H9 (cell line): ENCODE data around the gene ASH1L. TPM values are rescaled to one million over a fixed set of nuclear protein-coding genes. Genes with fewer than 3 reads are reported as not detected.

Experiments
- DNase-seq: peaks from one replicate; pipeline ENCODE4 v3.0.0-alpha.2; 2017
- H2AFZ ChIP-seq: one replicate; pipeline ENCODE4 v1.6.1; 2013; ENCODE audit warnings: mild to moderate bottlenecking, low read length, control low read depth, moderate library complexity
- H2AK5ac ChIP-seq: 2 replicates; pipeline ENCODE4 v1.6.1; 2013; ENCODE audit warnings: low read length, control low read depth, mixed read lengths; ENCODE audit not compliant: insufficient read length
- H2BK120ac ChIP-seq: one replicate; pipeline ENCODE4 v1.6.1; 2013; ENCODE audit warnings: low read depth, mild to moderate bottlenecking, low read length, control low read depth, inconsistent platforms; ENCODE audit not compliant: poor library complexity, severe bottlenecking
- H2BK12ac ChIP-seq: 2 replicates; pipeline ENCODE4 v1.6.1; 2013; ENCODE audit warnings: low read length, control low read depth, mixed read lengths, low read depth; ENCODE audit not compliant: insufficient read length
- H2BK15ac ChIP-seq: 2 replicates; pipeline ENCODE4 v1.6.1; 2013; ENCODE audit warnings: low read depth, low read length, control low read depth
- H2BK20ac ChIP-seq: one replicate; pipeline ENCODE4 v1.6.1; 2013; ENCODE audit warnings: low read depth, mild to moderate bottlenecking, low read length, control low read depth, inconsistent platforms; ENCODE audit not compliant: poor library complexity, severe bottlenecking
- H2BK5ac ChIP-seq: 2 replicates; pipeline ENCODE4 v1.6.1; 2013; ENCODE audit warnings: low read length, control low read depth, mixed read lengths; ENCODE audit not compliant: insufficient read length
- H3K14ac ChIP-seq: 2 replicates; pipeline ENCODE4 v1.6.1; 2013; ENCODE audit warnings: low read length, control low read depth; ENCODE audit not compliant: insufficient read depth
- H3K18ac ChIP-seq: 2 replicates; pipeline ENCODE4 v1.6.1; 2013; ENCODE audit warnings: low read depth, mild to moderate bottlenecking, mixed read lengths, low read length, control low read depth; ENCODE audit not compliant: insufficient read length
- H3K23ac ChIP-seq: 2 replicates; pipeline ENCODE4 v1.6.1; 2013; ENCODE audit warnings: low read length, control low read depth, mixed read lengths, low read depth; ENCODE audit not compliant: insufficient read length
- H3K23me2 ChIP-seq: 2 replicates; pipeline ENCODE4 v1.6.1; 2013; ENCODE audit warnings: low read depth, mild to moderate bottlenecking, mixed read lengths, low read length, control low read depth; ENCODE audit not compliant: insufficient read length, poor library complexity, severe bottlenecking
- H3K27ac ChIP-seq: 2 replicates; pipeline ENCODE4 v1.5.1; 2013; ENCODE audit warnings: low read length, control low read depth, mixed read lengths, low read depth; ENCODE audit not compliant: insufficient read length
- H3K27me3 ChIP-seq: 2 replicates; pipeline ENCODE4 v1.6.1; 2013; ENCODE audit warnings: low read length, control low read depth, inconsistent platforms; ENCODE audit not compliant: insufficient read depth
- H3K4ac ChIP-seq: 2 replicates; pipeline ENCODE4 v1.6.1; 2013; ENCODE audit warnings: low read depth, mild to moderate bottlenecking, control low read depth, inconsistent platforms, low read length, moderate library complexity
- H3K4me1 ChIP-seq: 2 replicates; pipeline ENCODE4 v1.6.1; 2013; ENCODE audit warnings: low read length, control low read depth, inconsistent platforms; ENCODE audit not compliant: insufficient read depth
- H3K4me2 ChIP-seq: 2 replicates; pipeline ENCODE4 v1.6.1; 2013; ENCODE audit warnings: low read length, control low read depth, mixed read lengths; ENCODE audit not compliant: insufficient read length, insufficient read depth
- H3K56ac ChIP-seq: 2 replicates; pipeline ENCODE4 v1.6.1; 2013; ENCODE audit warnings: low read depth, mild to moderate bottlenecking, mixed read lengths, low read length, control low read depth; ENCODE audit not compliant: insufficient read length
- H3K79me1 ChIP-seq: 2 replicates; pipeline ENCODE4 v1.6.1; 2013; ENCODE audit warnings: low read depth, mild to moderate bottlenecking, moderate library complexity, low read length, control low read depth, inconsistent platforms; ENCODE audit not compliant: insufficient read depth, poor library complexity, severe bottlenecking
- H3K79me2 ChIP-seq: 2 replicates; pipeline ENCODE4 v1.6.1; 2013; ENCODE audit warnings: low read length, control low read depth, inconsistent platforms; ENCODE audit not compliant: insufficient read depth
- H3K9ac ChIP-seq: 2 replicates; pipeline ENCODE4 v1.6.1; 2013; ENCODE audit warnings: low read length, control low read depth, mixed read lengths; ENCODE audit not compliant: insufficient read length; ENCODE audit errors: extremely low read depth
- H3K9me3 ChIP-seq: one replicate; pipeline ENCODE4 v1.6.1; 2013; ENCODE audit warnings: low read depth, low read length, inconsistent platforms; ENCODE audit not compliant: control insufficient read depth
- H3T11ph ChIP-seq: one replicate; pipeline ENCODE4 v1.6.1; 2013; ENCODE audit warnings: mild to moderate bottlenecking, low read length, control low read depth, inconsistent platforms
- H4K20me1 ChIP-seq: one replicate; pipeline ENCODE4 v1.6.1; 2013; ENCODE audit not compliant: control insufficient read depth, insufficient read length, insufficient read depth
- H4K5ac ChIP-seq: 2 replicates; pipeline ENCODE4 v1.6.1; 2013; ENCODE audit warnings: low read depth, mild to moderate bottlenecking, mixed read lengths, low read length, control low read depth; ENCODE audit not compliant: insufficient read length
- H4K8ac ChIP-seq: replicated peaks from 2 replicates; pipeline ENCODE4 v1.6.1; 2013; ENCODE audit warnings: low read length, control low read depth, mixed read lengths, low read depth; ENCODE audit not compliant: insufficient read length
- H4K91ac ChIP-seq: 2 replicates; pipeline ENCODE4 v1.6.1; 2013; ENCODE audit warnings: low read depth, mild to moderate bottlenecking, moderate library complexity, mixed read lengths, low read length, control low read depth; ENCODE audit not compliant: insufficient read length
- H3K27ac Mint-ChIP-seq, 3 experiments: 2 replicates in 2 of 3; 3 replicates in 1 of 3; pipeline ENCODE4 v1.8.0; 2020 to 2021; ENCODE audit warnings: mixed read lengths in 3 of 3, mild to moderate bottlenecking in 1 of 3, moderate library complexity in 1 of 3
- H3K27me3 Mint-ChIP-seq: 2 replicates; pipeline ENCODE4 v1.8.0; 2021; ENCODE audit warnings: low read depth, mild to moderate bottlenecking, moderate library complexity, mixed read lengths
- H3K36me3 Mint-ChIP-seq, 3 experiments: 2 replicates in 2 of 3; 3 replicates in 1 of 3; pipeline ENCODE4 v1.8.0; 2020 to 2021; ENCODE audit warnings: low read depth in 3 of 3, mixed read lengths in 3 of 3; ENCODE audit not compliant: insufficient read depth in 1 of 3
- H3K4me1 Mint-ChIP-seq, 2 experiments: 2 replicates each; pipeline ENCODE4 v1.8.0; 2020; ENCODE audit warnings: mixed read lengths in 2 of 2
- H3K4me3 Mint-ChIP-seq, 2 experiments: 2 replicates in 1 of 2; 3 replicates in 1 of 2; pipeline ENCODE4 v1.8.0; 2020 to 2021; ENCODE audit warnings: mild to moderate bottlenecking in 2 of 2, mixed read lengths in 2 of 2, moderate library complexity in 1 of 2
- H3K9me3 Mint-ChIP-seq, 2 experiments: 2 replicates in 1 of 2; 3 replicates in 1 of 2; pipeline ENCODE4 v1.8.0; 2020; ENCODE audit warnings: mild to moderate bottlenecking in 2 of 2, mixed read lengths in 2 of 2, moderate library complexity in 1 of 2
- WGBS: extraction: QIAGEN DNeasy Blood & Tissue Kit; methylation state at CpG from one replicate; pipeline ENCODE4 v1.1.7; 2013; ENCODE audit warnings: missing lambda C conversion rate, low lambda C conversion rate, mixed read lengths; ENCODE audit not compliant: insufficient read length; ENCODE audit errors: extremely low coverage; 5-methylcytosine and 5-hydroxymethylcytosine counted together
- total RNA-seq: library from RNA; stranded (reverse); gene quantifications from 2 replicates; pipeline ENCODE4 v1.2.1, GENCODE V29; 2021
- TF ChIP-seq, protein P1 (sequence below): fragments of 200-600 bp; sonication (generic); conservative IDR thresholded peaks from 3 replicates; pipeline ENCODE4 v1.8.0; 2021; ENCODE audit warnings: antibody characterized with exemption, mild to moderate bottlenecking

ASH1L gene
- total RNA-seq, 1 experiment from 2014 or later, result 32.8 TPM

DNA sequence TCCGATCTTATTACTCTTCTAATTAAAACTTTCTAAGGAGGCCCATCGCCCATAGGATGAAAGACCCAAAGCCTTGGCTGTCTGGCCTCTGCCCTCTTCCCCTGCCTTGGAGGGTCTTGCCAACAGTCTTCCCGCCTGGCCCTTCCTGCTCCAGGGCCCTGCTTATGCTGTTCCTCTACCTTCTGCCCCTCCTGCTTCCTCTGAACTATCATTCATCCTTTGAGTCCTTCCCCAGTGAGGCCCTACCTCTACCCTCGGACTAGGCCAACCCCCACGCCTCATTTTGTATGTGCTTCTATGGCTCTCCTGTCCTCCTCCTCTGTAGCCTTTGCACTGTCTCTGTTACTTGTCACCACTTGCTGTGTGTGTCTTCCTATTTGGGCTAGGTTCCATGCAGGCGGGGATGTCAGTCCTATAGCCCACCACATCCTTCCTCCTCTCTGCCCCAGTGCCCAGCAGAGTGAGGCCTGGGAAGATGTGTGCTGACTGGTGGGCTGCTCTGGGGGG lies 236.5 kb downstream of the ASH1L start:
- Mint-ChIP-seq H3K27me3 (no peaks in the 10 kb centered on the region; the same call in 1 of the 2 replicates), H3K4me1 (peaks cover 22% of the 10 kb centered on the region in 2 experiments), H3K27ac (no peak overlapping the region; a peak in 1 of 7 replicates), H3K4me3 (peak overlapping the region; percentile 93 to 96), H3K36me3 (peaks cover 12 to 46% (median 44%) of the 10 kb centered on the region in 3 experiments; a peak in 6 of 7 replicates), H3K9me3 (no peaks in the 10 kb centered on the region)
- Histone ChIP-seq H3K9ac (no peak overlapping the region), H3K27ac (no peak overlapping the region), H3T11ph (no peak overlapping the region), H3K56ac (no peak overlapping the region), H2BK15ac (no peak overlapping the region), H3K23me2 (peaks cover 24% of the 10 kb centered on the region), H3K4me1 (peaks cover 2% of the 10 kb centered on the region; the same call in 1 of the 2 replicates), H4K20me1 (no peaks in the 10 kb centered on the region), H3K14ac (no peak overlapping the region), H3K79me1 (no peaks in the 10 kb centered on the region), H3K23ac (no peak overlapping the region), H3K27me3 (no peaks in the 10 kb centered on the region), H3K4me2 (peak overlapping the region; percentile 68), H2BK20ac (no peak overlapping the region), H3K4ac (no peak overlapping the region), H2BK12ac (no peak overlapping the region), H4K91ac (no peak overlapping the region), H4K5ac (no peak overlapping the region), H2BK5ac (no peak overlapping the region), H2AK5ac (no peak overlapping the region), H4K8ac (no peak overlapping the region), H2AFZ (no peak overlapping the region), H3K79me2 (no peaks in the 10 kb centered on the region), H2BK120ac (no peak overlapping the region), H3K18ac (no peak overlapping the region), H3K9me3 (no peaks in the 10 kb centered on the region)
- TF ChIP-seq, protein P1, sequence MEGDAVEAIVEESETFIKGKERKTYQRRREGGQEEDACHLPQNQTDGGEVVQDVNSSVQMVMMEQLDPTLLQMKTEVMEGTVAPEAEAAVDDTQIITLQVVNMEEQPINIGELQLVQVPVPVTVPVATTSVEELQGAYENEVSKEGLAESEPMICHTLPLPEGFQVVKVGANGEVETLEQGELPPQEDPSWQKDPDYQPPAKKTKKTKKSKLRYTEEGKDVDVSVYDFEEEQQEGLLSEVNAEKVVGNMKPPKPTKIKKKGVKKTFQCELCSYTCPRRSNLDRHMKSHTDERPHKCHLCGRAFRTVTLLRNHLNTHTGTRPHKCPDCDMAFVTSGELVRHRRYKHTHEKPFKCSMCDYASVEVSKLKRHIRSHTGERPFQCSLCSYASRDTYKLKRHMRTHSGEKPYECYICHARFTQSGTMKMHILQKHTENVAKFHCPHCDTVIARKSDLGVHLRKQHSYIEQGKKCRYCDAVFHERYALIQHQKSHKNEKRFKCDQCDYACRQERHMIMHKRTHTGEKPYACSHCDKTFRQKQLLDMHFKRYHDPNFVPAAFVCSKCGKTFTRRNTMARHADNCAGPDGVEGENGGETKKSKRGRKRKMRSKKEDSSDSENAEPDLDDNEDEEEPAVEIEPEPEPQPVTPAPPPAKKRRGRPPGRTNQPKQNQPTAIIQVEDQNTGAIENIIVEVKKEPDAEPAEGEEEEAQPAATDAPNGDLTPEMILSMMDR, result no peak
- no CpG with 5 or more reads among the region's 6 CpGs for WGBS
- DNase-seq, result no peak
